GM06990 (cell line): ENCODE results near the gene GAL3ST3.

Experiments used
- DNase-seq: peaks from one replicate; pipeline ENCODE4 v3.0.0-alpha.2; 2011; ENCODE audit not compliant: insufficient read length; ENCODE audit errors: extremely low read depth
- H3K27me3 ChIP-seq: replicated peaks from 2 replicates; pipeline ENCODE4 v1.6.0; 2011; ENCODE audit warnings: low read length; ENCODE audit not compliant: control insufficient read depth, insufficient read depth
- H3K36me3 ChIP-seq: 2 replicates; pipeline ENCODE4 v1.5.1; 2011; ENCODE audit warnings: low read length; ENCODE audit not compliant: control insufficient read depth, insufficient read depth
- H3K4me3 ChIP-seq: replicated peaks from 2 replicates; pipeline ENCODE4 v1.5.1; 2011; ENCODE audit warnings: low read depth, mild to moderate bottlenecking, control low read depth, low read length
- CTCF ChIP-seq: IDR thresholded peaks from 2 replicates; pipeline ENCODE4 v1.5.1; 2011; ENCODE audit warnings: low read length, control low read depth, mild to moderate bottlenecking, inconsistent platforms; ENCODE audit not compliant: insufficient read depth, poor library complexity, severe bottlenecking

Gene GAL3ST3

GRCh38 chr11:66059966-66060680 is 11.2 kb upstream of the GAL3ST3 start:
- H3K27me3 ChIP-seq = no peaks in the 10 kb centered on the region
- TF ChIP-seq CTCF = no peak
- no peak overlapping the region for H3K4me3 ChIP-seq
- DNase-seq = no peak
- peaks cover 53% of the 10 kb centered on the region for H3K36me3 ChIP-seq

- H3K36me3 ChIP-seq = peaks cover 45% of the 10 kb centered on the region
- no peak for TF ChIP-seq CTCF
- DNase-seq = no peak
- H3K4me3 ChIP-seq = no peak overlapping the region
- no peaks in the 10 kb centered on the region for H3K27me3 ChIP-seq
These were observed 7.5 kb upstream of the GAL3ST3 start for GRCh38 chr11:66056501-66056900.

- peaks cover 39% of the 10 kb centered on the region for H3K36me3 ChIP-seq
- no peak for DNase-seq
- no peaks in the 10 kb centered on the region for H3K27me3 ChIP-seq
- H3K4me3 ChIP-seq = no peak overlapping the region
- no peak for TF ChIP-seq CTCF
These were observed 6.1 kb upstream of the GAL3ST3 start for GRCh38 chr11:66055021-66055420.

- Histone ChIP-seq H3K36me3 (peaks cover 18% of the 10 kb centered on the region), H3K4me3 (peak overlapping the region; percentile 98), H3K27me3 (no peaks in the 10 kb centered on the region)
- TF ChIP-seq CTCF = no peak
- no peak for DNase-seq
These were observed 3.7 kb upstream of the GAL3ST3 start for GRCh38 chr11:66052664-66052982.

- peaks cover 15% of the 10 kb centered on the region for H3K36me3 ChIP-seq
- H3K4me3 ChIP-seq = peak within 1 kb of the TSS; percentile 98
- DNase-seq = peak; percentile 100
- TF ChIP-seq CTCF = no peak
- H3K27me3 ChIP-seq = no peaks in the 10 kb centered on the region
These were observed 3.1 kb upstream of the GAL3ST3 start, which contains the start of gene SF3B2 for GRCh38 chr11:66051766-66052663. Gene SF3B2 (plus strand): TSS chr11:66052364. CDS start chr11:66052385, 21 bp downstream.
